GM23338 (cell line): ENCODE data around the gene ATP10A. TPM values are rescaled to one million over a fixed set of nuclear protein-coding genes. Genes with fewer than 3 reads are reported as not detected.
"Not testable (repeated sequence)": the region's sequence is repeated elsewhere in the genome, so short reads cannot be mapped to it uniquely, and the experiment has no call there.

Experiments
- ATAC-seq: fragments of 200-7000 bp; cut with Tn5 transposase; 3 replicates; pipeline ENCODE4 v1.9.1; 2020
- DNase-seq: peaks from one replicate; pipeline ENCODE4 v3.0.0-alpha.2; 2015; ENCODE audit warnings: low spot score
- H2AFZ ChIP-seq: fragments of 200-600 bp; sonication (generic); 2 replicates; pipeline ENCODE4 v1.8.0; 2016; ENCODE audit warnings: antibody characterized with exemption, mild to moderate bottlenecking, moderate library complexity
- H3F3A ChIP-seq: fragments of 200-600 bp; sonication (generic); replicated peaks from 2 replicates; pipeline ENCODE4 v1.8.0; 2017; ENCODE audit warnings: antibody characterized with exemption, mixed run types, low read depth
- H3K27ac ChIP-seq: fragments of 200-600 bp; sonication (generic); 2 replicates; pipeline ENCODE4 v1.6.1; 2016; ENCODE audit warnings: low read depth
- H3K27me3 ChIP-seq: fragments of 200-600 bp; sonication (generic); 2 replicates; pipeline ENCODE4 v1.8.0; 2016; ENCODE audit warnings: mild to moderate bottlenecking, mixed run types, moderate library complexity; ENCODE audit not compliant: insufficient read depth
- H3K36me3 ChIP-seq: fragments of 200-600 bp; sonication (generic); 2 replicates; pipeline ENCODE4 v1.8.0; 2016; ENCODE audit warnings: mild to moderate bottlenecking; ENCODE audit not compliant: insufficient read depth
- H3K4me1 ChIP-seq: fragments of 200-600 bp; sonication (generic); 2 replicates; pipeline ENCODE4 v1.8.0; 2016; ENCODE audit warnings: mild to moderate bottlenecking, moderate library complexity; ENCODE audit not compliant: insufficient read depth
- H3K4me2 ChIP-seq: fragments of 200-600 bp; sonication (generic); 2 replicates; pipeline ENCODE4 v1.7.1; 2017; ENCODE audit warnings: mixed run types
- H3K4me3 ChIP-seq: fragments of 200-600 bp; sonication (generic); 2 replicates; pipeline ENCODE4 v1.6.1; 2016; ENCODE audit warnings: mixed run types
- H3K79me2 ChIP-seq: fragments of 200-600 bp; sonication (generic); replicated peaks from 2 replicates; pipeline ENCODE4 v1.8.0; 2017; ENCODE audit warnings: mild to moderate bottlenecking; ENCODE audit not compliant: insufficient read depth
- H3K9me2 ChIP-seq: fragments of 200-600 bp; sonication (generic); 2 replicates; pipeline ENCODE4 v1.8.0; 2017; ENCODE audit not compliant: insufficient read depth
- H4K20me1 ChIP-seq: fragments of 200-600 bp; sonication (generic); replicated peaks from 2 replicates; pipeline ENCODE4 v1.8.0; 2017; ENCODE audit warnings: mild to moderate bottlenecking; ENCODE audit not compliant: insufficient read depth
- H3K27ac Mint-ChIP-seq: 2 replicates; pipeline ENCODE4 v1.8.0; 2020; ENCODE audit warnings: inconsistent platforms, mild to moderate bottlenecking, moderate library complexity, mixed read lengths
- H3K27me3 Mint-ChIP-seq: 3 replicates; pipeline ENCODE4 v1.8.0; 2022; ENCODE audit warnings: low read depth, mild to moderate bottlenecking, moderate library complexity, mixed read lengths, inconsistent platforms; ENCODE audit not compliant: insufficient read depth, poor library complexity
- H3K36me3 Mint-ChIP-seq: 3 replicates; pipeline ENCODE4 v1.8.0; 2021; ENCODE audit warnings: low read depth, mild to moderate bottlenecking, inconsistent platforms, moderate library complexity, mixed read lengths
- H3K4me1 Mint-ChIP-seq: 3 replicates; pipeline ENCODE4 v1.8.0; 2020; ENCODE audit warnings: mild to moderate bottlenecking, inconsistent platforms, mixed read lengths
- H3K4me3 Mint-ChIP-seq: 3 replicates; pipeline ENCODE4 v1.8.0; 2021; ENCODE audit warnings: moderate library complexity, mild to moderate bottlenecking, inconsistent platforms, mixed read lengths
- H3K9me3 Mint-ChIP-seq: 3 replicates; pipeline ENCODE4 v1.8.0; 2020; ENCODE audit warnings: moderate library complexity, mild to moderate bottlenecking, inconsistent platforms, mixed read lengths
- CREB1 ChIP-seq: fragments of 250-450 bp; sonication (Bioruptor Pico); IDR thresholded peaks from 2 replicates; pipeline ENCODE4 v1.5.0; 2020; ENCODE audit warnings: low read depth, mild to moderate bottlenecking, moderate library complexity
- EZH2 ChIP-seq: fragments of 200-600 bp; sonication (generic); IDR thresholded peaks from one replicate; pipeline ENCODE4 v1.8.0; 2017; ENCODE audit warnings: antibody characterized with exemption, mild to moderate bottlenecking, low read depth; ENCODE audit not compliant: unreplicated experiment
- EZH2phosphoT487 ChIP-seq: fragments of 200-600 bp; sonication (generic); IDR thresholded peaks from one replicate; pipeline ENCODE4 v1.8.1; 2018; ENCODE audit warnings: antibody characterized with exemption; ENCODE audit not compliant: unreplicated experiment
- NANOG ChIP-seq: IDR thresholded peaks from 2 replicates; pipeline ENCODE4 v1.6.1; 2016; ENCODE audit warnings: antibody characterized with exemption, borderline replicate concordance
- STAT1 ChIP-seq: IDR thresholded peaks from one replicate; pipeline ENCODE4 v1.6.1; 2016; ENCODE audit warnings: antibody characterized with exemption; ENCODE audit not compliant: unreplicated experiment
- ZNF114 ChIP-seq: fragments of 250-450 bp; sonication (Bioruptor Pico); IDR thresholded peaks from 2 replicates; pipeline ENCODE4 v1.5.0; 2020; ENCODE audit warnings: mild to moderate bottlenecking, moderate library complexity
- ZNF331 ChIP-seq: fragments of 250-450 bp; sonication (Bioruptor Pico); IDR thresholded peaks from 2 replicates; pipeline ENCODE4 v1.5.0; 2020; ENCODE audit warnings: low read depth, mild to moderate bottlenecking, moderate library complexity
- ZNF462 ChIP-seq: fragments of 250-450 bp; sonication (Bioruptor Pico); IDR thresholded peaks from 2 replicates; pipeline ENCODE4 v1.5.0; 2020; ENCODE audit warnings: mild to moderate bottlenecking, moderate library complexity
- polyA plus RNA-seq: library from polyadenylated mRNA; unstranded; fragments of >200 nt; fragmentation: Nextera tagmentation; extraction: Ambion mirVana; gene quantifications from 2 replicates; pipeline ENCODE4 v1.2.1, GENCODE V29; 2016
- total RNA-seq: library from RNA; depleted of rRNA; stranded (reverse); fragments of >200 nt; shearing (Covaris generic); gene quantifications from 2 replicates; pipeline ENCODE4 v1.2.3, GENCODE V29; 2014
- TF ChIP-seq, protein P1 (sequence below), 2 experiments: fragments of 200-600 bp in 1 of 2; sonication (generic) in 1 of 2; conservative IDR thresholded peaks; 2 replicates each; pipeline versions ENCODE4 v1.5.1 to v1.6.1; 2016 to 2017; ENCODE audit warnings: antibody characterized with exemption in 2 of 2, low read depth in 2 of 2, mild to moderate bottlenecking in 2 of 2, moderate library complexity in 1 of 2
- TF ChIP-seq, protein P2 (sequence below): IDR thresholded peaks from one replicate; pipeline ENCODE4 v1.6.1; 2018; ENCODE audit warnings: antibody characterized with exemption; ENCODE audit not compliant: unreplicated experiment

Gene ATP10A
- total and polyA plus RNA-seq, 2 experiments from 2014 or later = 0.36 to 5.6 TPM

GRCh38 chr15:25882466-25882865 is 19.3 kb upstream of the ATP10A start:
- Histone ChIP-seq H4K20me1 (no peaks in the 10 kb centered on the region), H3K27ac (no peak overlapping the region), H3K4me1 (no peaks in the 10 kb centered on the region), H3K36me3 (no peaks in the 10 kb centered on the region), H2AFZ (no peak overlapping the region), H3K79me2 (no peaks in the 10 kb centered on the region), H3K4me3 (no peak overlapping the region), H3F3A (no peaks in the 10 kb centered on the region), H3K9me2 (0 out of 2 replicates have a peak, but pooled peaks cover 3% of the 10 kb centered on the region), H3K4me2 (no peak overlapping the region), H3K27me3 (no peaks in the 10 kb centered on the region)
- H3K4me1 Mint-ChIP-seq = peaks cover 3% of the 10 kb centered on the region; the same call in 2 of the 3 replicates
- peaks cover 13% of the 10 kb centered on the region for H3K9me3 Mint-ChIP-seq
- H3K4me3 Mint-ChIP-seq = no peak overlapping the region
- DNase-seq = no peak
- H3K27ac Mint-ChIP-seq = no peak overlapping the region
- no peak for ATAC-seq
- H3K36me3 Mint-ChIP-seq = peaks cover 2% of the 10 kb centered on the region; the same call in 1 of the 3 replicates
- TF ChIP-seq ZNF331 (CRISPR knock-in tag) (no peak), ZNF114 (CRISPR knock-in tag) (no peak), ZNF462 (no peak), CREB1 (CRISPR knock-in tag) (no peak), STAT1 (no peak), NANOG (no peak), EZH2phosphoT487 (no peak), EZH2 (no peak)
- TF ChIP-seq, protein P1, sequence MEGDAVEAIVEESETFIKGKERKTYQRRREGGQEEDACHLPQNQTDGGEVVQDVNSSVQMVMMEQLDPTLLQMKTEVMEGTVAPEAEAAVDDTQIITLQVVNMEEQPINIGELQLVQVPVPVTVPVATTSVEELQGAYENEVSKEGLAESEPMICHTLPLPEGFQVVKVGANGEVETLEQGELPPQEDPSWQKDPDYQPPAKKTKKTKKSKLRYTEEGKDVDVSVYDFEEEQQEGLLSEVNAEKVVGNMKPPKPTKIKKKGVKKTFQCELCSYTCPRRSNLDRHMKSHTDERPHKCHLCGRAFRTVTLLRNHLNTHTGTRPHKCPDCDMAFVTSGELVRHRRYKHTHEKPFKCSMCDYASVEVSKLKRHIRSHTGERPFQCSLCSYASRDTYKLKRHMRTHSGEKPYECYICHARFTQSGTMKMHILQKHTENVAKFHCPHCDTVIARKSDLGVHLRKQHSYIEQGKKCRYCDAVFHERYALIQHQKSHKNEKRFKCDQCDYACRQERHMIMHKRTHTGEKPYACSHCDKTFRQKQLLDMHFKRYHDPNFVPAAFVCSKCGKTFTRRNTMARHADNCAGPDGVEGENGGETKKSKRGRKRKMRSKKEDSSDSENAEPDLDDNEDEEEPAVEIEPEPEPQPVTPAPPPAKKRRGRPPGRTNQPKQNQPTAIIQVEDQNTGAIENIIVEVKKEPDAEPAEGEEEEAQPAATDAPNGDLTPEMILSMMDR (conservative IDR thresholded peaks at IDR 0.05; ENCODE audit: low read depth in 2 of 2) = no peak
- TF ChIP-seq, protein P2, sequence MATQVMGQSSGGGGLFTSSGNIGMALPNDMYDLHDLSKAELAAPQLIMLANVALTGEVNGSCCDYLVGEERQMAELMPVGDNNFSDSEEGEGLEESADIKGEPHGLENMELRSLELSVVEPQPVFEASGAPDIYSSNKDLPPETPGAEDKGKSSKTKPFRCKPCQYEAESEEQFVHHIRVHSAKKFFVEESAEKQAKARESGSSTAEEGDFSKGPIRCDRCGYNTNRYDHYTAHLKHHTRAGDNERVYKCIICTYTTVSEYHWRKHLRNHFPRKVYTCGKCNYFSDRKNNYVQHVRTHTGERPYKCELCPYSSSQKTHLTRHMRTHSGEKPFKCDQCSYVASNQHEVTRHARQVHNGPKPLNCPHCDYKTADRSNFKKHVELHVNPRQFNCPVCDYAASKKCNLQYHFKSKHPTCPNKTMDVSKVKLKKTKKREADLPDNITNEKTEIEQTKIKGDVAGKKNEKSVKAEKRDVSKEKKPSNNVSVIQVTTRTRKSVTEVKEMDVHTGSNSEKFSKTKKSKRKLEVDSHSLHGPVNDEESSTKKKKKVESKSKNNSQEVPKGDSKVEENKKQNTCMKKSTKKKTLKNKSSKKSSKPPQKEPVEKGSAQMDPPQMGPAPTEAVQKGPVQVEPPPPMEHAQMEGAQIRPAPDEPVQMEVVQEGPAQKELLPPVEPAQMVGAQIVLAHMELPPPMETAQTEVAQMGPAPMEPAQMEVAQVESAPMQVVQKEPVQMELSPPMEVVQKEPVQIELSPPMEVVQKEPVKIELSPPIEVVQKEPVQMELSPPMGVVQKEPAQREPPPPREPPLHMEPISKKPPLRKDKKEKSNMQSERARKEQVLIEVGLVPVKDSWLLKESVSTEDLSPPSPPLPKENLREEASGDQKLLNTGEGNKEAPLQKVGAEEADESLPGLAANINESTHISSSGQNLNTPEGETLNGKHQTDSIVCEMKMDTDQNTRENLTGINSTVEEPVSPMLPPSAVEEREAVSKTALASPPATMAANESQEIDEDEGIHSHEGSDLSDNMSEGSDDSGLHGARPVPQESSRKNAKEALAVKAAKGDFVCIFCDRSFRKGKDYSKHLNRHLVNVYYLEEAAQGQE = no peak
- peaks cover 7% of the 10 kb centered on the region for H3K27me3 Mint-ChIP-seq

GRCh38 chr15:25880877-25881276 is 17.8 kb upstream of the ATP10A start:
- not testable (repeated sequence) for H3K9me2 ChIP-seq, H2AFZ ChIP-seq, H3K36me3 Mint-ChIP-seq, H3K4me3 ChIP-seq, H4K20me1 ChIP-seq, H3K27ac ChIP-seq, H3K36me3 ChIP-seq, H3K4me3 Mint-ChIP-seq, H3K27me3 Mint-ChIP-seq, H3K27ac Mint-ChIP-seq, DNase-seq, H3K27me3 ChIP-seq, H3F3A ChIP-seq, H3K79me2 ChIP-seq, H3K4me2 ChIP-seq, H3K4me1 Mint-ChIP-seq, H3K4me1 ChIP-seq, ATAC-seq
- peaks cover 13% of the 10 kb centered on the region for H3K9me3 Mint-ChIP-seq
